ENCODE results near the gene HPCAL1.

Gene HPCAL1

GRCh38 chr2:10325278-10326145 lies 22.8 kb downstream of the HPCAL1 start:
- peak; percentile 92 for DNase-seq

- DNase-seq = no peak
Measured at GRCh38 chr2:10326151-10326616, 23.5 kb downstream of the HPCAL1 start.

- DNase-seq = peak; percentile 59
Measured at GRCh38 chr2:10326707-10327594, 24.2 kb downstream of the HPCAL1 start.

- peak; percentile 35 for DNase-seq
Measured at GRCh38 chr2:10327896-10328669, 25.4 kb downstream of the HPCAL1 start.

- DNase-seq = no peak
Measured at GRCh38 chr2:10328670-10329579, 26.2 kb downstream of the HPCAL1 start.

GRCh38 chr2:10329580-10329879 lies 26.8 kb downstream of the HPCAL1 start:
- no peak for DNase-seq

- DNase-seq = no peak
Measured at GRCh38 chr2:10329880-10330699, 27.4 kb downstream of the HPCAL1 start.

- DNase-seq = no peak
Measured at GRCh38 chr2:10330700-10331026, 28.0 kb downstream of the HPCAL1 start.

- DNase-seq = no peak
Measured at GRCh38 chr2:10331027-10331701, 28.5 kb downstream of the HPCAL1 start.

GRCh38 chr2:10331702-10332401 lies 29.1 kb downstream of the HPCAL1 start:
- peak; percentile 63 for DNase-seq

- DNase-seq = no peak
Measured at GRCh38 chr2:10332402-10333246, 29.9 kb downstream of the HPCAL1 start.

- no peak for DNase-seq
Measured at GRCh38 chr2:10333247-10333613, 30.5 kb downstream of the HPCAL1 start.

GRCh38 chr2:10333966-10334365 lies 31.3 kb downstream of the HPCAL1 start:
- no peak for DNase-seq

- DNase-seq = no peak
Measured at GRCh38 chr2:10335046-10335840, 32.5 kb downstream of the HPCAL1 start.

GRCh38 chr2:10336283-10336682 lies 33.6 kb downstream of the HPCAL1 start:
- no peak for DNase-seq

GRCh38 chr2:10337449-10338269 lies 35.0 kb downstream of the HPCAL1 start:
- DNase-seq = no peak
